Uterus (tissue), 4 donors: Measurements from ENCODE around the gene UGT2B17. TPM values are rescaled to one million over a fixed set of nuclear protein-coding genes. Genes with fewer than 3 reads are reported as not detected.
"Not testable (repeated sequence)": the region's sequence is repeated elsewhere in the genome, so short reads cannot be mapped to it uniquely, and the experiment has no call there.

Source experiments
- DNase-seq, 2 donors: peaks; one replicate each; pipeline ENCODE4 v3.0.0-alpha.2; 2019 to 2020
- H3K27ac ChIP-seq, 2 donors: fragments of 200-600 bp; sonication (generic); 1 replicate in 1 of 2; 2 replicates in 1 of 2; pipeline ENCODE4 v1.5.1; 2016 to 2018
- H3K27me3 ChIP-seq, 2 donors: fragments of 200-600 bp; sonication (generic); one replicate each; pipeline ENCODE4 v1.5.1; 2018 to 2019; ENCODE audit warnings: control low read depth in 1 of 2
- H3K36me3 ChIP-seq, 2 donors: fragments of 200-600 bp; sonication (generic); one replicate each; pipeline ENCODE4 v1.5.1; 2019; ENCODE audit warnings: control low read depth in 1 of 2
- H3K4me1 ChIP-seq, 2 donors: fragments of 200-600 bp; sonication (generic); one replicate each; pipeline ENCODE4 v1.5.1; 2018 to 2019; ENCODE audit warnings: control low read depth in 1 of 2
- H3K4me3 ChIP-seq, 2 donors: fragments of 200-600 bp; sonication (generic); 1 replicate in 1 of 2; 2 replicates in 1 of 2; pipeline ENCODE4 v1.5.1; 2018 to 2019; ENCODE audit warnings: mild to moderate bottlenecking in 1 of 2
- H3K9me3 ChIP-seq, 2 donors: fragments of 200-600 bp; sonication (generic); one replicate each; pipeline ENCODE4 v1.5.1; 2019; ENCODE audit warnings: control low read depth in 1 of 2
- CTCF ChIP-seq, 4 experiments: fragments of 200-600 bp in 2 of 4; fragments of 450-650 bp in 2 of 4; sonication (generic) in 2 of 4; IDR thresholded peaks; one replicate each; pipeline ENCODE4 v1.5.1; 2016 to 2019; ENCODE audit warnings: antibody characterized with exemption in 4 of 4, mild to moderate bottlenecking in 2 of 4, moderate library complexity in 1 of 4
- POLR2A ChIP-seq, 2 donors: fragments of 450-650 bp; IDR thresholded peaks; one replicate each; pipeline ENCODE4 v1.6.1; 2016; ENCODE audit warnings: antibody characterized with exemption in 2 of 2, mild to moderate bottlenecking in 1 of 2, moderate library complexity in 1 of 2
- intact Hi-C: fragments of 100-400 bp; cut with DNase I; formaldehyde crosslinking; loops from one replicate; pipeline ENCODE4 v1.15.1; 2023; ENCODE audit warnings: low total_unique reads
- total RNA-seq, 4 donors: library from RNA; depleted of rRNA in 3 of 4; stranded (reverse); fragments of >200 nt in 3 of 4; gene quantifications; one replicate each; pipeline versions ENCODE4 v1.1.0 to v1.2.4, GENCODE V29; 2014 to 2023
- donor health status: DM: yes; HTN: yes; CAD: no.

Gene UGT2B17
- total RNA-seq, 4 donors from 2014 or later = 1.2 TPM; not detected in 3

GRCh38 chr4:68577590-68577989, 1.5 kb upstream of the UGT2B17 start:
- no peak for TF ChIP-seq POLR2A (IDR thresholded peaks at IDR 0.05)
- Histone ChIP-seq H3K36me3 (no peaks in the 10 kb centered on the region), H3K9me3 (no peaks in the 10 kb centered on the region), H3K27me3 (no peaks in the 10 kb centered on the region), H3K4me1 (no peaks in the 10 kb centered on the region), H3K4me3 (no peak overlapping the region), H3K27ac (no peak overlapping the region)
- DNase-seq = no peak
- intact Hi-C loops = no loop called here

GRCh38 chr4:68575636-68576035, 486 bp downstream of the UGT2B17 start:
- DNase-seq, H3K27me3 ChIP-seq, H3K36me3 ChIP-seq, H3K9me3 ChIP-seq, intact Hi-C loops, H3K27ac ChIP-seq, H3K4me1 ChIP-seq, H3K4me3 ChIP-seq: not testable (repeated sequence)

GRCh38 chr4:68575081-68575480, 1.0 kb downstream of the UGT2B17 start:
- H3K27me3 ChIP-seq = no peaks in the 10 kb centered on the region
- no peak for DNase-seq
- H3K4me3 ChIP-seq = no peak overlapping the region
- no peaks in the 10 kb centered on the region for H3K4me1 ChIP-seq
- no peaks in the 10 kb centered on the region for H3K9me3 ChIP-seq
- no peak for TF ChIP-seq POLR2A (IDR thresholded peaks at IDR 0.05)
- TF ChIP-seq CTCF (IDR thresholded peaks at IDR 0.05) = no peak
- H3K27ac ChIP-seq = no peak overlapping the region
- intact Hi-C loops = no loop called here
- no peaks in the 10 kb centered on the region for H3K36me3 ChIP-seq

GRCh38 chr4:68572653-68573170, 3.4 kb downstream of the UGT2B17 start:
- no peaks in the 10 kb centered on the region for H3K9me3 ChIP-seq
- intact Hi-C loops = no loop called here

GRCh38 chr4:68570122-68570507, 6.0 kb downstream of the UGT2B17 start:
- DNase-seq = no peak
- no peak overlapping the region for H3K27ac ChIP-seq
- H3K27me3 ChIP-seq = no peaks in the 10 kb centered on the region
- no peaks in the 10 kb centered on the region for H3K9me3 ChIP-seq
- H3K4me3 ChIP-seq = no peak overlapping the region
- no peaks in the 10 kb centered on the region for H3K36me3 ChIP-seq
- H3K4me1 ChIP-seq = no peaks in the 10 kb centered on the region
- intact Hi-C loops = no loop called here
- TF ChIP-seq POLR2A (IDR thresholded peaks at IDR 0.05) = no peak
- TF ChIP-seq CTCF (IDR thresholded peaks at IDR 0.05) = no peak

More at GRCh38 chr4:68572653-68573170, 3.4 kb downstream of the UGT2B17 start:
- H3K36me3 ChIP-seq = no peaks in the 10 kb centered on the region
- H3K27ac ChIP-seq = no peak overlapping the region
- no peak overlapping the region for H3K4me3 ChIP-seq
- H3K4me1 ChIP-seq = no peaks in the 10 kb centered on the region
- H3K27me3 ChIP-seq = no peaks in the 10 kb centered on the region
- TF ChIP-seq POLR2A (IDR thresholded peaks at IDR 0.05) (no peak), CTCF (IDR thresholded peaks at IDR 0.05) (no peak)
- no peak for DNase-seq

GRCh38 chr4:68569466-68570121, 6.5 kb downstream of the UGT2B17 start:
- Histone ChIP-seq H3K9me3 (no peaks in the 10 kb centered on the region), H3K27ac (no peak overlapping the region), H3K36me3 (no peaks in the 10 kb centered on the region), H3K27me3 (no peaks in the 10 kb centered on the region), H3K4me3 (no peak overlapping the region), H3K4me1 (no peaks in the 10 kb centered on the region)
- no peak for DNase-seq
- no peak for TF ChIP-seq POLR2A (IDR thresholded peaks at IDR 0.05)
- no peak for TF ChIP-seq CTCF (IDR thresholded peaks at IDR 0.05)
- intact Hi-C loops = no loop called here

- intact Hi-C loops, H3K4me3 ChIP-seq, H3K9me3 ChIP-seq, H3K27me3 ChIP-seq, H3K4me1 ChIP-seq, H3K27ac ChIP-seq, DNase-seq, H3K36me3 ChIP-seq: not testable (repeated sequence)
Measured at GRCh38 chr4:68569036-68569435, 7.1 kb downstream of the UGT2B17 start.

GRCh38 chr4:68568535-68568934, 7.6 kb downstream of the UGT2B17 start:
- H3K9me3 ChIP-seq, H3K27ac ChIP-seq, DNase-seq, H3K27me3 ChIP-seq, intact Hi-C loops, H3K4me1 ChIP-seq, H3K36me3 ChIP-seq, H3K4me3 ChIP-seq: not testable (repeated sequence)

- DNase-seq, intact Hi-C loops, H3K9me3 ChIP-seq, H3K36me3 ChIP-seq, H3K4me1 ChIP-seq, H3K27ac ChIP-seq, H3K4me3 ChIP-seq, H3K27me3 ChIP-seq: not testable (repeated sequence)
Measured at GRCh38 chr4:68566364-68566763, 9.8 kb downstream of the UGT2B17 start.
